Kasumi-1 (cell line): ENCODE measurements around the gene CD19.
"Not testable (repeated sequence)": the region's sequence is repeated elsewhere in the genome, so short reads cannot be mapped to it uniquely, and the experiment has no call there.

Experiments
- DNase-seq, 2 experiments: peaks; one replicate each; lab custom pipeline; 2025; lab: John Stamatoyannopoulos, UW

Gene CD19

GRCh38 chr16:28936784-28937155 lies 5.0 kb downstream of the CD19 start:
- no peak for DNase-seq

- DNase-seq = no peak
Measured at GRCh38 chr16:28937222-28937876, 5.6 kb downstream of the CD19 start.

DNA sequence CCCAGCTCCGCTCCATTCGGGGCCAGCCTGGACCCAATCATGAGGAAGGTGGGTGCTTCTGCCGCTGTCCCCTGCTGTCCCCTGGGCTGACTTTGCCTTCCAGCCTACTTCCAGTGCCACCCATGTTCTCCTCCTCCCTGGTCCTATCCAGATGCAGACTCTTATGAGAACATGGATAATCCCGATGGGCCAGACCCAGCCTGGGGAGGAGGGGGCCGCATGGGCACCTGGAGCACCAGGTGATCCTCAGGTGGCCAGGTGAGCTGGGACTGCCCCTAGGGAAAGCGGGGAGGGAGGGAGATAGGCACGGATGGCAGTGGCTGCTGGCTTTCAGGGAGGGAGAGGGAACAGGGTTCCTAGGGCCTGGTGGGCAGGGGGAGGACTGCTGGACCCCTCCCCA lies 7.0 kb downstream of the CD19 start:
- no peak for DNase-seq

- DNase-seq = not testable (repeated sequence)
Measured at GRCh38 chr16:28939825-28940224, 8.1 kb downstream of the CD19 start.

GRCh38 chr16:28943281-28943680 lies 11.5 kb downstream of the CD19 start:
- no peak for DNase-seq

DNA sequence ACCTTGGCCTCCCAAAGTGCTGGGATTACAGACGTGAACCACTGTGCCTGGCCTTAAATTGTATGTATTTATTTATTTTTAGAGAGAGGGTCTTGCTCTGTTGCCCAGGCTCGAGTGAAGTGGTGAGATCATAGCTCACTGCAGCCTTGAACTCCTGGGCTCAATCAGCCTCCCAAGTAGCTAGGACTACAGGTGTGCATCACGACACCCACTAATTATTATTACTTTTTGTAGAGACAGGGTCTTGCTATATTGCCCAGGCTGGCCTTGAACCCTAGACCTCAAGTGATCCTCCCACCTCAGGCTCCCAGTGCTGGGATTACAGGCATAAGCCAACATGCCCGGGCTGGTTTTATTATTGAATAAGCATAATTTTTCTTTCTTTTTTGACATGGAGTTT lies 14.9 kb downstream of the CD19 start:
- no peak for DNase-seq

DNA sequence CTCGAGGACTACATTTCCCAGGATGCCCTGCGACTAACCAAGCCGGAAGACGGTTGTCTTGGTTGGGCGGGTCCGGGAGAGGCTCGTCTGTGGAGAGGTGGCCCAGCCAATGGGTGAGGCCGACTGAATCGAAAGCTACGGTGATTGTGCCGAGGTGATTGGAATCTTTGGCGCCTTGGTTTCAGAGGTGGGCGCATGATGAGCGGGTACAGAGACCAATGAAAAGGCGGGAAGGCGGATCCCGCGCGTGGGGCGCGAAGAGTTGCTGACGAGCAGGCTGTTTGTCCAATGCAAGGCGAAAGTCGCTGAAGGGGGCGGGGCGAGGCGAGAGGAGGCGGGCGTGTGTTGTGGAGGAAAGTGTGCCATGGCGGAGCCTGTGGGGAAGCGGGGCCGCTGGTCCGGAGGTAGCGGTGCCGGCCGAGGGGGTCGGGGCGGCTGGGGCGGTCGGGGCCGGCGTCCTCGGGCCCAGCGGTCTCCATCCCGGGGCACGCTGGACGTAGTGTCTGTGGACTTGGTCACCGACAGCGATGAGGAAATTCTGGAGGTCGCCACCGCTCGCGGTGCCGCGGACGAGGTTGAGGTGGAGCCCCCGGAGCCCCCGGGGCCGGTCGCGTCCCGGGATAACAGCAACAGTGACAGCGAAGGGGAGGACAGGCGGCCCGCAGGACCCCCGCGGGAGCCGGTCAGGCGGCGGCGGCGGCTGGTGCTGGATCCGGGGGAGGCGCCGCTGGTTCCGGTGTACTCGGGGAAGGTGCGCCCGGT lies 19.1 kb downstream of the CD19 start, which contains the start of gene NFATC2IP:
TSS of gene NFATC2IP (plus strand) at position 290 of the 762 bp plus-strand sequence. CDS start at position 365, 75 bp downstream.
- DNase-seq = peak; percentile 94 to 95

- peak in 1 of 2 experiments; percentile 4 for DNase-seq
Measured at GRCh38 chr16:28951410-28951943, 19.7 kb downstream of the CD19 start.

- no peak for DNase-seq
Measured at GRCh38 chr16:28958216-28958615, 26.4 kb downstream of the CD19 start.

- no peak for DNase-seq
Measured at GRCh38 chr16:28958836-28959235, 27.1 kb downstream of the CD19 start.

DNA sequence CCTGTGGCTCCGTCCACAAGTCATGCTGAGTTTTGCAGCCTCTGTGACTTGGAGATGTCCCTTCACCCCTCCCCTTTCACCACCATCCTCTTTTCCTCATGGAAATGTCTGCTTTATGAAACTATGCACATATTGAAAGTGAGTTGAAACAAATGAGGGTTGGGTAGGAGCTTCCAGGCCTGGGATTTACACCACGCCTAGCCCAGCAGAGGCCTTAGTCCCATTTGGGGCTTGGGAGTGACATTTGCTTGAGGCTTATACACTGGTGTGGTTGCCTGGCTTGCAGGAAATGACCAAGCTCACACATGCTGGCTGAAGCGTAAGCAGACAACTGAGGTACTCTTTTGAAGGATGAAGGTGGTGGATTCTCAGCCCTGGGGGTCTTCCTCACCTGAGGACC lies 32.3 kb downstream of the CD19 start:
- no peak for DNase-seq

DNA sequence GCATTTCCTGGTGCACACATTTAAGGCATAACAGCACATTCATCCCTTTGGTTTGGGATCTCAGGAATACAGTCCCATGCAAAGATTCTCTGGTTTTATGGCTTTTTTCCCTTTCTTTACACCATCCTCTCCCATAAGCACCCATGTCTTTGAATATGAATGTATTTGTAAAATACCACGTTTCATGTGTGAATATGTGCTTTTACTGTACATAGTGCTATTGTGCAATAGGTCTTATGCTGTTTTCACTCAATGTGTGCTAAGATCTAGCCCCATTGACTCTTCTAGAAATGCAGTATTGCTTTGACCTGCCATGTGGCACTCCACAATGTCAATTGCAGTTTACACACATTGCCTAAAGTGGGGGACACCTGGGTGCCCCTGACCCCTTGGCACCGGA lies 32.7 kb downstream of the CD19 start:
- DNase-seq = no peak

- DNase-seq = no peak
Measured at GRCh38 chr16:28967156-28967555, 35.4 kb downstream of the CD19 start.

DNA sequence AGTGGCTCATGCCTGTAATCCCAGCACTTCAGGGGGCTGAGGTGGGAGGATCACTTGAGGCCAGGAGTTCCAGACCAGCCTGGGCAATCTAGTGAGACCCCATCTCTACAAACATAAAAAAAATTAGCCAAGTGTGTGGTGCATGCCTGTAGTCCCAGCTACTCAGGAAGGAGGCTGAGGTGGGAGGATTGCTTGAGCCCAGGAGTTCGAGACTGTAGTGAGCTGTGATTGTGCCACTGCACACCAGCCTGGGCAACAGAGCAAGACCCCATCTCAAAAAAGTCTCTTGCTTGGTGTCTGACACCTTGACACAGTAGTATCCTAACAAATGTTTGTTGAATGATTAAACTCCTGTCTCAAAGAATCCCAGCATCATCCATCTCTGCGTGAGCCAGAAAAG lies 37.9 kb downstream of the CD19 start:
- DNase-seq = not testable (repeated sequence)

GRCh38 chr16:28974007-28974436 lies 42.3 kb downstream of the CD19 start:
- DNase-seq = peak; percentile 31 to 46

GRCh38 chr16:28974437-28975157 lies 42.8 kb downstream of the CD19 start, which contains the start of gene SPNS1:
SPNS1 (plus strand) TSS chr16:28974778; CDS start chr16:28975152, 374 bp downstream.
- peak; percentile 56 to 63 for DNase-seq

- DNase-seq = peak in 1 of 2 experiments; percentile 0
Measured at GRCh38 chr16:28975158-28975599, 43.4 kb downstream of the CD19 start.

DNA sequence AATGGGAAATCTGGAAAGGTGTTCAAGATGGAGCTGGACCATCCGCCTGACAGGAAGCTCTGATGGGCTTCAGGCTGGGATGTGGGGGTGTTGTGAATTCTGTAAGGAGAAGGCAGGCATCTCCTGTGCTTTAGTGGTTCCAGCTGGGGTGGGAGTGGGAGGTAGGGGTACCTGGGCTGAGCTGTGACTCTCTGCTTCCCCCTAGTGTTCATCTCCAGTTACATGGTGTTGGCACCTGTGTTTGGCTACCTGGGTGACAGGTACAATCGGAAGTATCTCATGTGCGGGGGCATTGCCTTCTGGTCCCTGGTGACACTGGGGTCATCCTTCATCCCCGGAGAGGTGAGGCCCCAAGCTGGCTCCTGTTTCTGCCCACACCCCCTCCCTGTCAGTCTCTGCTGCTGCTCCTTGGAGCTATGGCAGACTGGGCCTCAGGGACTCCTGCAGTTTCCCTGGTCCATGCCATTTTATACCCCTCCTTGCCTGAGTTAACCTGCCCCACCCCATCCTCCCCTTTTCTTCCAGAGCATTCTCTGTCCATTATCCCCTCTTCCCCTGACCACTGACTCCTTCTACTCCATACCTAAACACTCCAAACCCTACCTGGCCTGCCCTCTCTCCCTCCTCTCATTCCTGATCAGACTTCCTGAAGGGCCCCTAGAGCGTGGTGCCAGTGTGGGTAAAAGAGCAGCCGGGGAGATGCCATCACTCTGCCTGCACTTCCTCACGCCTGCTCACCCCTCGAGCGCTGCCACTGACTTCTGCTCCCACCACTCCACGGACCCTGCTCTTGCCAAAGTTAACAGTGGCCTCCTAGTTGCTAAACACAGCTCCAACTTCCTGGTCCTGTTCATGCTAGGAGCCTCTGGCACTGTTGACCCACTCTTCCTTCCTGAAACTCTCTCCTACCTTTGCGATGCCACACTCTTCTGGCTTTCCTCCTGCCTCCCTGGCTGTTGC lies 46.2 kb downstream of the CD19 start:
- DNase-seq = no peak

- not testable (repeated sequence) for DNase-seq
Measured at GRCh38 chr16:28980330-28980729, 48.6 kb downstream of the CD19 start.

DNA sequence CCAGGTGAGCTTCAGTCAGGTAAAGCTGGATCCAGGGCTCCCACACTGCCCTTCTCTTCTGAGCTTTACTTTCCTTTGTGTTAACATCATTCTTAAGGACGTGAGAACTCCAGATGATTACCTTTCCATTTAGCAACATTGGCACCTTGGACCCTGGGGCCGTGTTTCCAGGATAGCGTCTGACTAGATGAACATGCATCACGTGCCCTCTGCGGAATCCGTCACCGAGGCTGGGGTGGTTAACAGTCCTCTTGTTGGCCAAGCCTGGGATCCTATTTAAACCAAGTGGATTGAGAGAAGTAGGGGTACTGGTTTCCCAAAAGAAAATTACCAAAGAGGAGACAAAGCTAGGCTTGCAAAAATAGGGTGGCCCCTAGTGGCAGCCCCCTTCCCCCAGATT lies 49.2 kb downstream of the CD19 start:
- no peak for DNase-seq

DNA sequence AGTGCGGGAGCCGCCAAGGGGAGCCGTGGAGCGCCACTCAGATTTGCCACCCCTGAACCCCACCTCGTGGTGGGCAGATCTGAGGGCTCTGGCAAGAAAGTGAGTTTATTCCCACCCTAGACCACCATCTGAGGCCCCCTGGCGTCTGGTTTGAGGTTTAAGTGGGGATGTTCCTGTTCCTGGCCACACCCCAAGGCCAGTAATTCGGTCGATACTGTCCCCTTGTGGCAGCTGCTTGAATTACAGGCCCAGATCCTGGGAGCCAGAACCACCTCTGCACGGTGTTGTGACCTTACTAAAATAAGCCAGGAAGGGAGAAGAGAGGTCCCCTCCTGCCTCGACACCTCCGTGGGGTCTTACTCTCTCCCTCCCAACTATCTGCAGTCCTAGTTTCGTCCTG lies 49.7 kb downstream of the CD19 start:
- DNase-seq = peak; percentile 3 to 28
